Activated CD4-positive, alpha-beta T cell treated with anti-CD3 and anti-CD28 coated beads, Interleukin-2, amount 10 ng/mL, durations not matched to agents 7 days and 5 days (primary cell): ENCODE results near the gene ZBTB7C. TPM values are rescaled to one million over a fixed set of nuclear protein-coding genes. Genes with fewer than 3 reads are reported as not detected.

Experiments
- CTCF ChIA-PET: fragments of 350-600 bp; sonication (Branson Sonifier 250); formaldehyde crosslinking; loops from one replicate; lab custom pipeline; 2021; ENCODE audit warnings: antibody characterized with exemption; lab: Charles Lee
- POLR2A ChIA-PET: fragments of 350-600 bp; sonication (Branson Sonifier 250); formaldehyde crosslinking; loops from one replicate; lab custom pipeline; 2021; ENCODE audit warnings: antibody characterized with exemption; lab: Charles Lee
- DNase-seq: peaks from one replicate; pipeline ENCODE4 v3.0.0-alpha.2; 2020
- H3K27ac Mint-ChIP-seq: one replicate; pipeline ENCODE4 v1.8.0; 2021; ENCODE audit warnings: mild to moderate bottlenecking, moderate library complexity, mixed read lengths
- H3K27me3 Mint-ChIP-seq: one replicate; pipeline ENCODE4 v1.8.0; 2021; ENCODE audit warnings: mixed read lengths
- H3K36me3 Mint-ChIP-seq: one replicate; pipeline ENCODE4 v1.8.0; 2021; ENCODE audit warnings: low read depth, mixed read lengths
- H3K4me1 Mint-ChIP-seq: one replicate; pipeline ENCODE4 v1.8.0; 2021; ENCODE audit warnings: mixed read lengths
- H3K4me3 Mint-ChIP-seq: one replicate; pipeline ENCODE4 v1.8.0; 2021; ENCODE audit warnings: mild to moderate bottlenecking, moderate library complexity, mixed read lengths
- H3K9me3 Mint-ChIP-seq: one replicate; pipeline ENCODE4 v1.8.0; 2021; ENCODE audit warnings: mixed read lengths
- total RNA-seq, 2 experiments: library from RNA; stranded (reverse); gene quantifications; one replicate each; pipeline ENCODE4 v1.2.3, GENCODE V29; 2021

Gene ZBTB7C
- total RNA-seq, 2 experiments from 2014 or later = 0.10 to 0.15 TPM

- H3K27me3 Mint-ChIP-seq = peaks cover 18% of the 10 kb centered on the region
- ChIA-PET POLR2A (no interaction called here), CTCF (interaction anchor here (1.1 to 2.0 kb wide), 4 partner anchors 9 to 30 kb away, joined by 4 to 8 read pairs (median 6); no protein-coding TSS in a partner anchor)
- no peak for DNase-seq
- H3K4me1 Mint-ChIP-seq = peaks cover 9% of the 10 kb centered on the region
- H3K27ac Mint-ChIP-seq = no peak overlapping the region
- no peaks in the 10 kb centered on the region for H3K36me3 Mint-ChIP-seq
- H3K4me3 Mint-ChIP-seq = peak overlapping the region; percentile 26
- no peaks in the 10 kb centered on the region for H3K9me3 Mint-ChIP-seq
Measured at GRCh38 chr18:48006415-48007175, 402.6 kb downstream of the ZBTB7C start.

GRCh38 chr18:48004577-48004976 lies 404.6 kb downstream of the ZBTB7C start:
- no peaks in the 10 kb centered on the region for H3K9me3 Mint-ChIP-seq
- DNase-seq = no peak
- no peak overlapping the region for H3K4me3 Mint-ChIP-seq
- H3K4me1 Mint-ChIP-seq = peaks cover 11% of the 10 kb centered on the region
- H3K27ac Mint-ChIP-seq = no peak overlapping the region
- ChIA-PET CTCF (interaction anchor here (0.7 to 1.5 kb wide), 2 partner anchors 256 to 1112 kb away, joined by 4 read pairs; no protein-coding TSS in a partner anchor), POLR2A (no interaction called here)
- H3K27me3 Mint-ChIP-seq = peaks cover 8% of the 10 kb centered on the region
- no peaks in the 10 kb centered on the region for H3K36me3 Mint-ChIP-seq

- no peaks in the 10 kb centered on the region for H3K36me3 Mint-ChIP-seq
- ChIA-PET CTCF (interaction anchor here (0.7 to 1.5 kb wide), 2 partner anchors 194 to 255 kb away, joined by 3 to 4 read pairs; no protein-coding TSS in a partner anchor), POLR2A (no interaction called here)
- H3K9me3 Mint-ChIP-seq = no peaks in the 10 kb centered on the region
- no peak for DNase-seq
- H3K27ac Mint-ChIP-seq = no peak overlapping the region
- peaks cover 7% of the 10 kb centered on the region for H3K4me1 Mint-ChIP-seq
- peaks cover 3% of the 10 kb centered on the region for H3K27me3 Mint-ChIP-seq
- no peak overlapping the region for H3K4me3 Mint-ChIP-seq
Measured at GRCh38 chr18:48003426-48004349, 405.5 kb downstream of the ZBTB7C start.

GRCh38 chr18:48002933-48003365 lies 406.2 kb downstream of the ZBTB7C start:
- Mint-ChIP-seq H3K4me1 (peaks cover 5% of the 10 kb centered on the region), H3K27me3 (no peaks in the 10 kb centered on the region), H3K36me3 (no peaks in the 10 kb centered on the region), H3K27ac (peak overlapping the region; percentile 13), H3K4me3 (no peak overlapping the region), H3K9me3 (no peaks in the 10 kb centered on the region)
- ChIA-PET POLR2A (no interaction called here), CTCF (interaction anchor here (0.6 kb wide), 1 partner anchor 20 kb away, joined by 4 read pairs; no protein-coding TSS in a partner anchor)
- no peak for DNase-seq

GRCh38 chr18:48000701-48001100 lies 408.5 kb downstream of the ZBTB7C start:
- Mint-ChIP-seq H3K27ac (no peak overlapping the region), H3K27me3 (peaks cover 2% of the 10 kb centered on the region), H3K9me3 (peaks cover 10% of the 10 kb centered on the region), H3K4me3 (no peak overlapping the region), H3K36me3 (no peaks in the 10 kb centered on the region), H3K4me1 (peaks cover 5% of the 10 kb centered on the region)
- POLR2A ChIA-PET = no interaction called here
- CTCF ChIA-PET = interaction anchor here (0.6 to 0.8 kb wide), 2 partner anchors 71 to 252 kb away, joined by 3 to 5 read pairs; no protein-coding TSS in a partner anchor
- DNase-seq = no peak

- Mint-ChIP-seq H3K36me3 (no peaks in the 10 kb centered on the region), H3K9me3 (peaks cover 10% of the 10 kb centered on the region), H3K4me3 (no peak overlapping the region), H3K27me3 (peaks cover 2% of the 10 kb centered on the region), H3K4me1 (peaks cover 5% of the 10 kb centered on the region), H3K27ac (no peak overlapping the region)
- CTCF ChIA-PET = no interaction called here
- DNase-seq = no peak
- POLR2A ChIA-PET = no interaction called here
Measured at GRCh38 chr18:47999801-48000248, 409.4 kb downstream of the ZBTB7C start.

GRCh38 chr18:47997338-47997780 lies 411.8 kb downstream of the ZBTB7C start:
- Mint-ChIP-seq H3K4me1 (peaks cover 2% of the 10 kb centered on the region), H3K4me3 (no peak overlapping the region), H3K36me3 (no peaks in the 10 kb centered on the region), H3K9me3 (peaks cover 10% of the 10 kb centered on the region), H3K27ac (no peak overlapping the region), H3K27me3 (peaks cover 2% of the 10 kb centered on the region)
- peak; percentile 23 for DNase-seq
- CTCF ChIA-PET = interaction anchor here (0.5 to 2.2 kb wide), 11 partner anchors 10 to 226 kb away, joined by 3 to 9 read pairs (median 3); partner anchors contain the start of gene SMAD2
- POLR2A ChIA-PET = no interaction called here

GRCh38 chr18:47996091-47996541 lies 413.1 kb downstream of the ZBTB7C start:
- DNase-seq = no peak
- Mint-ChIP-seq H3K27ac (no peak overlapping the region), H3K9me3 (peaks cover 10% of the 10 kb centered on the region), H3K4me1 (peaks cover 2% of the 10 kb centered on the region), H3K27me3 (peaks cover 2% of the 10 kb centered on the region), H3K4me3 (no peak overlapping the region), H3K36me3 (no peaks in the 10 kb centered on the region)
- ChIA-PET CTCF (interaction anchor here (2.2 kb wide), 1 partner anchor 11 kb away, joined by 8 read pairs; no protein-coding TSS in a partner anchor), POLR2A (no interaction called here)

GRCh38 chr18:47995654-47996053 lies 413.5 kb downstream of the ZBTB7C start:
- POLR2A ChIA-PET = no interaction called here
- CTCF ChIA-PET = no interaction called here
- peaks cover 10% of the 10 kb centered on the region for H3K9me3 Mint-ChIP-seq
- no peak overlapping the region for H3K4me3 Mint-ChIP-seq
- DNase-seq = no peak
- H3K36me3 Mint-ChIP-seq = no peaks in the 10 kb centered on the region
- no peak overlapping the region for H3K27ac Mint-ChIP-seq
- peaks cover 2% of the 10 kb centered on the region for H3K4me1 Mint-ChIP-seq
- H3K27me3 Mint-ChIP-seq = peaks cover 2% of the 10 kb centered on the region

- Mint-ChIP-seq H3K4me1 (no peaks in the 10 kb centered on the region), H3K4me3 (no peak overlapping the region), H3K36me3 (no peaks in the 10 kb centered on the region), H3K9me3 (peaks cover 10% of the 10 kb centered on the region), H3K27me3 (peaks cover 2% of the 10 kb centered on the region), H3K27ac (no peak overlapping the region)
- DNase-seq = no peak
- ChIA-PET CTCF (interaction anchor here (0.6 kb wide), 1 partner anchor 1096 kb away, joined by 3 read pairs; no protein-coding TSS in a partner anchor), POLR2A (no interaction called here)
Measured at GRCh38 chr18:47993409-47993808, 415.8 kb downstream of the ZBTB7C start.

- POLR2A ChIA-PET = no interaction called here
- H3K27me3 Mint-ChIP-seq = peaks cover 2% of the 10 kb centered on the region
- no peaks in the 10 kb centered on the region for H3K4me1 Mint-ChIP-seq
- no peak overlapping the region for H3K27ac Mint-ChIP-seq
- no peak overlapping the region for H3K4me3 Mint-ChIP-seq
- CTCF ChIA-PET = interaction anchor here (0.6 to 1.0 kb wide), 2 partner anchors 15 to 1096 kb away, joined by 3 to 4 read pairs; no protein-coding TSS in a partner anchor
- no peak for DNase-seq
- peaks cover 10% of the 10 kb centered on the region for H3K9me3 Mint-ChIP-seq
- no peaks in the 10 kb centered on the region for H3K36me3 Mint-ChIP-seq
Measured at GRCh38 chr18:47992976-47993375, 416.2 kb downstream of the ZBTB7C start.

GRCh38 chr18:47992266-47992665 lies 416.9 kb downstream of the ZBTB7C start:
- ChIA-PET CTCF (interaction anchor here (1.0 kb wide), 1 partner anchor 15 kb away, joined by 4 read pairs; no protein-coding TSS in a partner anchor), POLR2A (no interaction called here)
- Mint-ChIP-seq H3K4me1 (no peaks in the 10 kb centered on the region), H3K4me3 (no peak overlapping the region), H3K36me3 (no peaks in the 10 kb centered on the region), H3K9me3 (peaks cover 5% of the 10 kb centered on the region), H3K27ac (no peak overlapping the region), H3K27me3 (peaks cover 3% of the 10 kb centered on the region)
- no peak for DNase-seq
